Measurements from ENCODE around the gene OR2AT4. TPM values are rescaled to one million over a fixed set of nuclear protein-coding genes. Genes with fewer than 3 reads are reported as not detected.
"Not testable (repeated sequence)": the region's sequence is repeated elsewhere in the genome, so short reads cannot be mapped to it uniquely, and the experiment has no call there.

The OR2AT4 gene
- total and polyA plus RNA-seq, 2 of the 8 experiments (the other 6 are each of a cell fraction or from before 2014, with no cell fraction given) = not detected

GRCh38 chr11:75044381-75045170 is 52.1 kb downstream of the OR2AT4 start:
- H3K27me3 ChIP-seq (replicated peaks in 1 of 4; ENCODE audit: control insufficient read depth in 3 of 4, extremely low read depth in 1 of 4, insufficient read depth in 3 of 4, low read length in 3 of 4); H3K9me3 ChIP-seq (ENCODE audit: insufficient read depth in 2 of 2, low read depth in 1 of 2, low read length in 1 of 2); H3K14ac ChIP-seq (ENCODE audit: insufficient read length); H3K23ac ChIP-seq (ENCODE audit: insufficient read length); H2BK5ac ChIP-seq (ENCODE audit: low read depth, low read length); H3K4ac ChIP-seq (replicated peaks; ENCODE audit: insufficient read length, low read depth, low read length); H4K20me1 ChIP-seq (replicated peaks in 1 of 2; ENCODE audit: control insufficient read depth in 1 of 2, insufficient read depth in 2 of 2, low read length in 2 of 2); H3K27ac ChIP-seq (ENCODE audit: low read depth, low read length); H2AFZ ChIP-seq (ENCODE audit: low read length); H2AK5ac ChIP-seq (ENCODE audit: low read depth, low read length); H3K4me2 ChIP-seq (ENCODE audit: insufficient read depth in 1 of 2, low read depth in 2 of 2, low read length in 2 of 2); H2BK15ac ChIP-seq (ENCODE audit: low read length); H3K36me3 ChIP-seq (ENCODE audit: control insufficient read depth in 2 of 4, insufficient read depth in 4 of 4, low read length in 3 of 4); H2BK120ac ChIP-seq (replicated peaks; ENCODE audit: low read depth, low read length); POLR2A ChIA-PET (ENCODE audit: partially characterized antibody); H3K18ac ChIP-seq (ENCODE audit: extremely low read depth, low read length); H3K79me2 ChIP-seq (ENCODE audit: control insufficient read depth in 1 of 2, insufficient read depth in 2 of 2, low read length in 2 of 2); H3K4me3 ChIP-seq (ENCODE audit: extremely low read depth in 1 of 4, insufficient read depth in 2 of 4, low read depth in 3 of 4, low read length in 4 of 4); H4K5ac ChIP-seq (ENCODE audit: insufficient read length, low read depth, low read length); H3K79me1 ChIP-seq (ENCODE audit: low read depth, low read length); H4K91ac ChIP-seq (replicated peaks; ENCODE audit: insufficient read length, low read length); H3K9ac ChIP-seq (replicated peaks in 1 of 4; ENCODE audit: extremely low read depth in 1 of 4, low read depth in 3 of 4, low read length in 3 of 4); H3K4me1 ChIP-seq (replicated peaks in 1 of 4; ENCODE audit: control insufficient read depth in 3 of 4, insufficient read depth in 4 of 4, low read length in 3 of 4); FAIRE-seq; H4K8ac ChIP-seq (ENCODE audit: extremely low read depth, insufficient read depth, low read length); H2BK20ac ChIP-seq (ENCODE audit: low read length); H3K23me2 ChIP-seq (ENCODE audit: low read depth, low read length); H3K56ac ChIP-seq (replicated peaks; ENCODE audit: insufficient read length, low read depth, low read length): not testable (repeated sequence)
- peak in 1 of 2 experiments; percentile 38 for DNase-seq (ENCODE audit: low read depth in 1 of 2, low spot score in 2 of 2)
- CTCF ChIA-PET (ENCODE audit: partially characterized antibody) = interaction anchor here (2.9 kb wide), 1 partner anchor 13 kb away, joined by 18 read pairs; no protein-coding TSS in a partner anchor
- 86% methylated on average over 15 of the region's 15 CpGs; no CpG with 5 or more reads in 1 of the 2 experiments for WGBS, 2 experiments (ENCODE audit: extremely low coverage in 1 of 2, insufficient coverage in 1 of 2, insufficient read length in 1 of 2, insufficient replicate concordance in 2 of 2, low coverage in 1 of 2, low lambda C conversion rate in 2 of 2, missing lambda C conversion rate in 1 of 2)
- 0 out of 2 replicates have a peak overlapping the region, but pooled peaks have one; percentile 60 for H2BK12ac ChIP-seq (ENCODE audit: low read depth, low read length)

DNA sequence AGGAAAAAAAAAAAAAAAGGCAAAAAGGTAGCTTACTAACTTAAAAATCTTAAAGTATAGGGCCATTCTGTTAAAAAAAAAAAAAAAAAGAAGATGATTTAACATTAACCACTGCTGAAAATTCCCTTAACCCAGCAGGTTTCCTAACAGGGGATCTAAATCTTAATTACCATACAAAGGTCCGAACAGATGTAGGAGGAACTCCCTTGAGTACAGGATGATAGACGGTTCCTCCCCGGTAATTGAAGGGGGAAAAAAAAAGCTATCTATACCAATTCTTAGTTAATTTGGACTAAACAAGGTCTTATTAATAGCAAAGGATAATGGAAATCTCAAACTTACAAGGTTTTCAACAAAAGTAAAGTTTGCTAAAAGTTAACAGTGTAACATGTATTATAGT is 54.9 kb downstream of the OR2AT4 start:
- H2BK15ac ChIP-seq (ENCODE audit: low read length); H3K4me1 ChIP-seq (replicated peaks in 1 of 4; ENCODE audit: control insufficient read depth in 3 of 4, insufficient read depth in 4 of 4, low read length in 3 of 4); H4K91ac ChIP-seq (replicated peaks; ENCODE audit: insufficient read length, low read length); H3K9me3 ChIP-seq (ENCODE audit: insufficient read depth in 2 of 2, low read depth in 1 of 2, low read length in 1 of 2); H4K5ac ChIP-seq (ENCODE audit: insufficient read length, low read depth, low read length); H2BK120ac ChIP-seq (replicated peaks; ENCODE audit: low read depth, low read length); H3K4me3 ChIP-seq (ENCODE audit: extremely low read depth in 1 of 4, insufficient read depth in 2 of 4, low read depth in 3 of 4, low read length in 4 of 4); H3K79me2 ChIP-seq (ENCODE audit: control insufficient read depth in 1 of 2, insufficient read depth in 2 of 2, low read length in 2 of 2); H3K14ac ChIP-seq (ENCODE audit: insufficient read length); H3K27me3 ChIP-seq (replicated peaks in 1 of 4; ENCODE audit: control insufficient read depth in 3 of 4, extremely low read depth in 1 of 4, insufficient read depth in 3 of 4, low read length in 3 of 4); FAIRE-seq; H4K8ac ChIP-seq (ENCODE audit: extremely low read depth, insufficient read depth, low read length); H3K23ac ChIP-seq (ENCODE audit: insufficient read length); H3K27ac ChIP-seq (ENCODE audit: low read depth, low read length); H3K9ac ChIP-seq (replicated peaks in 1 of 4; ENCODE audit: extremely low read depth in 1 of 4, low read depth in 3 of 4, low read length in 3 of 4); H3K56ac ChIP-seq (replicated peaks; ENCODE audit: insufficient read length, low read depth, low read length); H3K4ac ChIP-seq (replicated peaks; ENCODE audit: insufficient read length, low read depth, low read length); H3K4me2 ChIP-seq (ENCODE audit: insufficient read depth in 1 of 2, low read depth in 2 of 2, low read length in 2 of 2); H3K36me3 ChIP-seq (ENCODE audit: control insufficient read depth in 2 of 4, insufficient read depth in 4 of 4, low read length in 3 of 4); DNase-seq (ENCODE audit: low read depth in 1 of 2, low spot score in 2 of 2); POLR2A ChIA-PET (ENCODE audit: partially characterized antibody); H4K20me1 ChIP-seq (replicated peaks in 1 of 2; ENCODE audit: control insufficient read depth in 1 of 2, insufficient read depth in 2 of 2, low read length in 2 of 2); H2BK20ac ChIP-seq (ENCODE audit: low read length); H3K18ac ChIP-seq (ENCODE audit: extremely low read depth, low read length); H3K79me1 ChIP-seq (ENCODE audit: low read depth, low read length); H2AK5ac ChIP-seq (ENCODE audit: low read depth, low read length); H2BK5ac ChIP-seq (ENCODE audit: low read depth, low read length); H2BK12ac ChIP-seq (ENCODE audit: low read depth, low read length); H3K23me2 ChIP-seq (ENCODE audit: low read depth, low read length); H2AFZ ChIP-seq (ENCODE audit: low read length): not testable (repeated sequence)
- CTCF ChIA-PET (ENCODE audit: partially characterized antibody) = interaction anchor here (0.9 kb wide), 1 partner anchor 9 kb away, joined by 4 read pairs; no protein-coding TSS in a partner anchor
- 89% methylated on average over 3 of the region's 3 CpGs; no CpG with 5 or more reads in 1 of the 2 experiments for WGBS, 2 experiments (ENCODE audit: extremely low coverage in 1 of 2, insufficient coverage in 1 of 2, insufficient read length in 1 of 2, insufficient replicate concordance in 2 of 2, low coverage in 1 of 2, low lambda C conversion rate in 2 of 2, missing lambda C conversion rate in 1 of 2)
